ENCODE data around the gene GSDME.
"Not testable (repeated sequence)": the region's sequence is repeated elsewhere in the genome, so short reads cannot be mapped to it uniquely, and the experiment has no call there.

GSDME gene

GRCh38 chr7:24757353-24758275 is at the start of gene GSDME:
TSS of gene GSDME (minus strand) at chr7:24757464. CDS start at chr7:24749774, 7,690 bp downstream.
- no peak for DNase-seq

DNA sequence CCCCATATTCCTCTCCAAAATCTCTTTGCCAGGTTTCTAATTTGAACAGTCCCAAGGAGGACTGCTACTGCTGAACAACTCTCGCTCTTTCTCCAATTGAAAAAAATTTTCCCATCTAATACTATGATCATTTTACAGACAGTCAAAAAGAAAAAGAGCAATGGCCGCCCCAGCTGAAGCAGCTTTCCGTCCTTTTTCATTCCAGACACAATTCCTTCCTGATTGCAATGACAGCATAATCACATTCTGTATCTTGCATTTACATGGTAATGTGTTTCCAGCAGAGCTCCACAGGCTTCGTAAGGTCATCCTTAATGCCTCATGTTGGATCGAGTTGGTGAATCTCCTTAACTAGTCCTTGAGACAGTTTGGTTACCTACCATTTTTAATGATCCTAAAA is 45.0 kb upstream of the GSDME start:
- DNase-seq: no peak

- no peak for DNase-seq
These were observed 44.6 kb upstream of the GSDME start for GRCh38 chr7:24801883-24802282.

DNA sequence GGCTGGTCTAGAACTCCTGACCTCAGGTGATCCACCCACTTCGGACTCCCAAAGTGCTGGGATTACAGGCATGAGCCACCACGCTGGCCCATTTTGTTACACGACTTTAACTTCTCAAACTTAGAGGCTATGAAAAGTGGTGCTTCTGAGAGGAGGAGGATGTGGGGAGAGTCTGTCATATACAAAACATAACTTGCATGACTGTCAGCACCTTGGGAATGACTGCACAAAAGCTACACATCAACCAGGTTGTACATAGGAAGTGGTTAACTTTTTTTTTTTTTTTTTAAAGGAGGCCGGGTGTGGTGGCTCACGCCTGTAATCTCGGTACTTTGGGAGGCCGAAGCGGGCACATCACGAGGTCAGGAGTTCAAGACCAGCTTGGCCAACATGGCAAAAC is 43.4 kb upstream of the GSDME start:
- DNase-seq: no peak

GRCh38 chr7:24800073-24800472 is 42.8 kb upstream of the GSDME start:
- no peak for DNase-seq

DNA sequence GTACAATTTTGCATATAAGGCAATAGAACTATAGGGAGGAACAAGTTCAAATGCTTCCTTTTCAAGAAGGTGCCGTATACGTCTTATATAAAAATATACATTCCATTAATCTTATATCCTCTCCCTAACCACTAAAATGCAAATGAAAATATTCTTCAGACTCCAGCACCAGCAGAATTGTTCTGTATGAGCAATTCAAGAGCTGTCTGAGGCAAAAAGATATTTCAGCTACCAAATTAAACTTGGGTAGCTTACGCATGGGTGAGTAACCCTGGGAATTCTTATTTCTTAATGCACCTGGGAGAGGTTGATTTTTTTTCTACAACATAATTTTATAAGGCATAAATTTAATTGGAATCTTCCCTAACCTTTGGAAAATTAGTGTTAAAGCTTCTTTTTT is 42.2 kb upstream of the GSDME start:
- no peak for DNase-seq

- DNase-seq: no peak
These were observed 41.0 kb upstream of the GSDME start for GRCh38 chr7:24798261-24798660.

DNA sequence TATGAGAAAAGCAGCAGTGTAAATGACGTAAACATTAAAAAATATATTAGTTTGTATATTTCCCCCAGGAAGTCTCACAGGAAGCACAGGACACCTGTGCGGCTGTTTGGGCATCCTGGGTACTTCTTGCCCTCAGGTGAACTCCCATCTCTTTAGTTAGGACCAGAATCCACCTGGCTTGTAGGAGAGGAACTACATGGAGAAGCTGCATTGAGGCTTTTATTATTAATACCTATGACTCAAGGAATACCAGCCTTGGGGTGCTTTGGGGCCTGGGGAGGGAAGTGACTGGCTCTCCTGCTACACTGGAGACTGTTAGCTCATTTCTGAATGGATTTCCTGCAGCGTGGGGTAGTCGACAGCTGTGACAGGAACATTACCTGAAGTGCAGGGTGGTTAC is 40.0 kb upstream of the GSDME start:
- DNase-seq: no peak

GRCh38 chr7:24795407-24795767 is 38.1 kb upstream of the GSDME start:
- no peak for DNase-seq

- not testable (repeated sequence) for DNase-seq
These were observed 37.6 kb upstream of the GSDME start for GRCh38 chr7:24794751-24795406.

DNA sequence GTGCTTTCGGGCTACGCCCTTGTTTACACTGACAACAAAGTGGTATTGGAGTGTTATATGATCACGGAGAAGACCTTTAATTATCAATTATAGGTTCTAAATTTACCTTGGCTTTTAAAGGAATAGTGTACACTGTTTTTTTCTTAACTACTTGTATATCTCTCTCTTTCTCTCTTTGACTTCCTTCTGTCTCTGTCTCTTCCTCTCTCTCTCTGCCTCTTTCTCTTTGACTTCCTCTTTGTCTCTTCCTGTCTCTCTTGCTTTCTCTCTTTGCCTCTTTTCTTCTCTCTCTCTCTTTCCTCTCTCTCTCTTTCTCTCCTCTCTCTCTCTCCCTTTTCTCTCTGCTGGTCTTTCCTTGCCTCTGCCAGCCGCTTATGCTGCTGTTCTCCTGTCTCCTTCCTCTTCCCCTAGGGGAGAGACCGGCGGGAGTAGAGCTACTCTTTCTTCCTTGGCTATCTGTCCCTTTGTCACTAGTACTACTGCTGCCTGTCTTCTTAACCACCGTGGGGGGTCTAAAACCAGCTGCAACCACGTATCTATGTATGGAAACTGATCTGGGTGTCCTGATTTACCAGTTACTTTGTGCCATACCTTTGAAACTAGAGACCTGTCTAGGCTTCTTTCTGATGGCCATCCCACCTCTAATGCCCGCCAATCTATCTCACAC is 36.9 kb upstream of the GSDME start:
- no peak for DNase-seq

GRCh38 chr7:24788961-24789576 is 31.8 kb upstream of the GSDME start:
- DNase-seq: no peak

DNA sequence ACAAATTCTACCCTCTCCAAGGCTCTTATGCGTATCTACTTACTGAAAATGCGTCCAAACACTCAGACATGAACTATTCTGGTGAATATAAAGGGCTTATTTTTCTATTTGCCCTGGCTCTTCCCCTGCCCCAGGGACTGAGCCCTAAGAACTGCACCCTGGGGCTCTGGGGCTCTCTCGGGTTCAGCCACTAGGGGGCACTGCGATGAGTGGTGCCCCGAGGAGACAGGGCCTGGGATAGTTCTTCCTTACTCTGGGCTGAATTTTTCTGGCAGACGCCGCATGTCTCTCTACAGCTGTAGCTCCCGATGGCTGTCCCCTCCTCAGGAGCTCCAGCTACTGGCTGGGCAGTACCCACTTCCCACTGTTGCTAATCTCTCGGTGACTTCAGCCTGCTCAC is 30.8 kb upstream of the GSDME start:
- no peak for DNase-seq

DNA sequence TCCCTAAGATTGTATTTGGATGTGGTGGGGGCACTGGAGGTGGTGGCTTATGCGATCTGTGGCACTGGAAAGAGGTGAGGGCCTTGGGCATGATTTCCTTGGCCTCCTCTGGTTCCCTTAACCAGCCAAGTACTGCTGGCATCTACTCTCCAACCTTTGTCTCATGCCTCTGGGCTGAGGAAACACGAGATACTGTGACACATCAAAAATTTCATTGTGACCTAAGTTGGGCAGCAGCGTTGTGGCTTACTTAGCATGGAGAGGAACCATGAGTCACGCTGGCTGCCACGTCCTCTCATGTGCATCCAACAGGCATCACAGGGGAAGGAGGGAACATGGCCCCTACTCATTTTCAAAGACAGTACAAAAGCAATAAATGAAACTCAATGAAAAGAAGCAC is 29.7 kb upstream of the GSDME start:
- no peak for DNase-seq

DNA sequence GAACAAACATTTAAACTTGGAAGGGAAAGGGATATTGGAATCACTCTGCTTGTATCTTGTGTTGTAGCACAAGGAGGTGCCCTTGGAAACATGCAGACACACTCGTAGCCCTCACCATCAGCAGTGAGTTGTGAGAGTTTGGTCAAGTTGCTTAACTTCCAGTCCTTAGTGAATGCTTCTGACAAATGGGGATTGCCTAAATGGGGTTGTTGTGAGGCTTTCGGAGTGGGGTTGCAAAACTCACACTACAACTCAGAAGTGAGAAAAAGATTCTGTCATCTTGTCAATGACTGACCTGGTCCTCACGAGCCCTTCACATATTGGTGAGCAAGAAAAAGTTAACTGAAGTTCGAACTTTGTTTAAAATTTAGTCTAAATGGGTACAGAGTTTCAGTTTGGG is 29.0 kb upstream of the GSDME start:
- no peak for DNase-seq

- DNase-seq: no peak
These were observed 27.0 kb upstream of the GSDME start for GRCh38 chr7:24784277-24784676.

DNA sequence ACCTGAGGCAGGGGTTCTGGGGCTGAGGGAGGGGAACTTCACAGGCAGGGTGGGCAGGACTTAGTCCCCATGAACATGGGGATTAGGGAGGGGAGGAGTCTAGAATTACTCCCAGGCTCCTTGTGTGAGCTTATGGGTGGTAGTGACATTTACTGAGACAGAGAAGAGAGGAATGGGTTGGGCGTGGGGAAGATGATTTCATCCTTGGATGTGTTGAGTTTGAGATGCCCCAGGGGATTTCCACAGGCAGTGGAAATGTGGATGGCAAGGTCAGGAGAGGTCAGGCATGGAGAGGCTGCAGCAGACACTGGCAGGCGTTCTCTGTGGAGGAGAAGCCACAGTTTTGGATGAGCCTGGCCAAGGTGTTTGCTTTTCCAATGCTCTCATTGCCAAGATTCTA is 26.4 kb upstream of the GSDME start:
- no peak for DNase-seq

GRCh38 chr7:24781106-24781505 is 23.8 kb upstream of the GSDME start:
- DNase-seq: no peak

- no peak for DNase-seq
These were observed 22.0 kb upstream of the GSDME start for GRCh38 chr7:24779283-24779655.

GRCh38 chr7:24778543-24779282 is 21.4 kb upstream of the GSDME start:
- DNase-seq: no peak

- DNase-seq: no peak
These were observed 20.5 kb upstream of the GSDME start for GRCh38 chr7:24777806-24778205.

DNA sequence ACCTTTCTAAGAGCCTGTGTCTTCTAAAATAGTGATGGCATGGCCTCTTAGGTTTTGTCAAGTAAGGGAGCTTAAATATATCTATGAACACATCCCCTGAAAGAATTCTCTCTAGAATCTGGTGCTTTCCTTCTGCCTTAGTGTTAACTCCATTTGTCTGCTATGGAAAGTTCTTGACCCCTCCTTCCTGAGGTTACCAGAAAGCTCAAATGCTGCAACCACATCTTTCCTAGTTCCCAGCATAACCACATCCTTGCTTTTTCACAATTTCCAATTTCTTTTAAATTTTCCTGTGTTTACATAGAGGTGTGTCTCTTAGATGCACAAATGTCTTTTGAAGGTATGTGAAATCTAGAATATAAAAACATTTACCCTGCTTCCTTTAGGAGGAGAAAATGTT is 16.4 kb upstream of the GSDME start:
- DNase-seq: no peak

- DNase-seq: no peak
These were observed 12.6 kb upstream of the GSDME start for GRCh38 chr7:24769851-24770250.
